HG03025 (cell line): ENCODE measurements around the gene MGAT3.

Experiments used
- ATAC-seq: cut with Tn5 transposase; IDR thresholded peaks from one replicate; pipeline ENCODE4 v1.9.1; 2021; ENCODE audit warnings: mild to moderate bottlenecking, moderate library complexity; ENCODE audit not compliant: unreplicated experiment, low FRiP score

The MGAT3 gene

DNA sequence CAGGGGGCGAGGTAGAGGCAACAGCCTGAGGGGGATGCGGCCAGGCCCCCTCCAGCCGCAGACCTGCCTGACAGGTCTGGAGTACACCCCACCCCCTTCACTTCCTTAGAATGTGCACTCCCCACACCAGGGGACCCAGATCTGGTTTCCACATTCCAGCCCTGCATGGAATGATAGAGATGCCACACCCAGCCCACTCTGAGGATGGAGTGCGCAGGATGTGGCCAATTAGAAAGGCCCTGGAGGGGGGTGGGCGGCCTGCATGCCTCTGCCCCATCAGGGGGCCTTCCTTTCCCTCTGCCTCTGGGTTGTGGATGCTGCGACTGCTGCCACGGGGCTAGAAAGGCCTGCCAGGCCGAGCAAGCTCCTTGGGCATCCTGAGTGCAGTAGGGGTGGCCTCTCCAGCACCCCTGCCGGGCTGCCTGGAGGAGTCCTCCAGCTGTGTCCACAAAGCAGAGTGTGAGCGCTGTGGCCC lies 28.2 kb upstream of the MGAT3 start:
- no peak for ATAC-seq

DNA sequence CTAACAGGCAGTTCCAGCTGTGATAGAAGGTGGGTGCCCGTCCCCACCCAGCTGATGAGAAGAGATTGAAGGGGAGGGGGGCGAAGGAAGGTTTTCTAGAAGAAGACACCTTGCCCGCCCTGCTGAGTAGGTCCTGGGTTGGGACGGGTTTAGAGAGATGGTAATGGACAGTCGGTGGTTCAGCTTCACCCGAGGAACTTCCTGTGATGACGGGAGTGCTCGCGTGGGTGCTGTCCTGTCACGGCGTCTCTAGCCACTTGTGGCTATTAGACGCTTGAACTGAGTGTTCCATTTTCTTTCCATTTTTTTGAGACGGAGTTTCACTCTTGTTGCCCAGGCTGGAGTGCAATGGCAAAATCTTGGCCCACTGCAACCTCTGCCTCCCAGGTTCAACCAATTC lies 27.6 kb upstream of the MGAT3 start:
- ATAC-seq: no peak

DNA sequence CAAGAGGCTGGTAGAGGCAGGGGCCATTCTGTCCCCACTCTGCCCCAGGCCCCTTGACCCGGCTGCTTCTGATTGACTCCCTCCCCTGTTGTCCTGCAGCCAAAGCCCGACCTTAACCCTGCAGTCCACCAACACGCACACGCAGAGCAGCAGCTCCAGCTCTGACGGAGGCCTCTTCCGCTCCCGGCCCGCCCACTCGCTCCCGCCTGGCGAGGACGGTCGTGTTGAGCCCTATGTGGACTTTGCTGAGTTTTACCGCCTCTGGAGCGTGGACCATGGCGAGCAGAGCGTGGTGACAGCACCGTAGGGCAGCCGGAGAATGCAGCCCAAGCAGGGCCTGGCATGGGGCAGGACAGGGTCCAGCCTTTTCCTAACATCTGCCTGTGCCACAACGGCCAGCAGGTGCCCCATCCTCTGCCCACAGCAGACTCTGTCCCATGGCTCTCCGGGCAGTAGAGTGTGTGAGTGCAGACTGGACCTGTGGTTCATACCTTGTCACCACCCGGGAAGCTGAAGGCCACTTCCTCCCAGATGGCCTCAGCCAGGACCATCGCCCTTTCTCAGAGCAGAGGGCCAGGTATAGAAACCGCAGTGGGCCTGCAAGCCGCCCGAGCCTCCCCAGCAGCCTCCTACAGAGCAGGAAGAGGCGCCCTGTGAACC lies 26.8 kb upstream of the MGAT3 start:
- ATAC-seq: no peak

DNA sequence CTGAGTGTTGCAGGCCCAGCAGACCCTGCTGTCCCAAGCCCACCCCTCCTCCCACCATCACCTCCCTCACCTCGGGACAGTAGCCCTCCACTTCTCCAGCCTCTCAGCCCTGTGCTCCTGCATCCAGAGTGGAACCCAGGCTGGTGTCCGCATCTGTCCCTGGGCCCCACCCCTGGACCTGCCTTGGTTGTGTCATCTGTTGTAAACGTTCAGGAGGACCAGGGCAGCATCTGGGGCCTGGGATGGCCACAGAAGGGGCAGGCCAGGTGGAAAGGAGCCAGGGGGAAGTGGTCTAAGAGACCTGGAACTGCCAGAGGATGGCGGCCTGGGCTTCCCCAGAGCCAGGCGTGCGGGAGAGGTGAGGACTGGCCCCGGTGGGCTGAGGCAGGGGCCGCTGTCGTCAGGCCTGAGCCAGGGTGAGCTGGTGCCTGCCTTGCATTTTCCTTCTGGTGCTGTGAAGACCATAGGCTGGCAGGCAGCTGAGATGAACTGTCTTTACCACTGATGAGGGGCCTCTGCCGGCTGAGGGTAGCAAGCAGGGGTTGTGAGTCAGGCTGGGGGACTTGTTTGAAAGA lies 26.1 kb upstream of the MGAT3 start:
- ATAC-seq: no peak

DNA sequence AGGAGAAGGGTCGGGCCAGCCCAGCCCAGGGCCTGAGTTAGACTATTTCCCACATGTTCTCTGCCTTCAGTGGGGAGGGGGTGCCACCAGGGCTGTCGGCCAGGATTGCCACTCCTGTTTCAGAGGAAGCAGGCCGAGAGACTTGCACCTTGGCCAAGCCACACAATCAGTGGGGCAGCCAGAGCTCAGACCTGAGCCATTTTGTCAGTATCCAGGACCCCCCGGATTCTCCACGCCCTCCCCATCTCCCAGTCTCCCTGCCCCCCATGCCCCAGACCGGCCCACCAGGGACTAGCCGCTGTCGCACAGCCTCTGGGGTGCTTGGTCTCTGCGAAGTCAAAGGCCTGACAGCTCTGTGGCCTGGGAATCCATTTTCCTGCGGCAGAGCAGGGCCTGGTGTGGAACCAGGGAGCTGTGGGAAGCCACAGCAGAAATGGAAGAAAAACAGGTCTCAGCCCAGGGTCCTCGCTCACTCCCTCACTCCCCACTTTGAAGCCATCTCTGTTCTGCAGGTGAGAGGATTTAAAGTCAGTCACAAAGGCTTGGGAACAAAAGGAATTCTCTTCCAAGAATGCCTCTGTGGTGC lies 25.5 kb upstream of the MGAT3 start:
- ATAC-seq: no peak

DNA sequence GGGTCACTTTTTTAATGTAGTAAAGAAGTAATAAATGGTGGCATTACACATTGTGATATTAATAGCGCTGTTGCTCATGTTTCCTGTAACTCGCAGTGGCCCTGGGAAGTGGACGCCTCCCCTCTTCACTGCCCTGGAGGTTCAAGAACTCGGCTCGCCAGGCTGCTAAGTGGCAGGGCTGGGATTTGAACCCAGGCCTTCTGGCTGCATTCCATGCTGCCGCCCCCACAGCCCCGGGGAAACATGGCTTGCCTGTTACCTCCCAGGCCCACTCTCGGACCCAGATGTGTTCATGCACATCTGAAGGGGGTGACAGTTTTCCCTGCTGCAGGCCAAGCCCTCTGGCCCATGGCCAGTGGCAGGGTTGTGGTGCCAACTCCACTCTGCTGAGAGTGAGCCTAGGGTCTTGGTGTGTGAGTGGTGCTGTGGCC lies 25.0 kb upstream of the MGAT3 start:
- ATAC-seq: no peak

DNA sequence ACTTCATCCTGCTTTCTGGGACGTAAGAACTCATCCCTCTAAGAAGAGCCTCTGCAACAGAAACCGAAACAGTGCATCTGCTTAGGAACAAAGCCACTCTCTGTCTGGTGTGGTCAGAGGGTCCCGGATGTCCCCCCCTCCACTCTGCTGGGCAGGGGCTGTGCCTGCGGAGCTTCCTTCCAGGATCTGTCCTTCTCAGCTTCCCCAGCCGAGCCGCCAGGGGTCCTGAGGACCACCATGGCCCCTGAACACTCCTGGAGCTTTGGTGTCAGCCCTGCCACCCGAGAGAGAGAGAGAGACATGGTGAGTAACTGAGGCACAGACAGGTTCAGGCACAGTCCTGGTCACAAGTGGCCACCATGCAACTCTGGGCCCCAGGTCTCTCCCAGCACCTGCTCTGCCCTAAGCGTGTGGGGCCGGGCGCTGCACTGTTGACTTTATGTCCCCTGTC lies 24.4 kb upstream of the MGAT3 start:
- no peak for ATAC-seq

DNA sequence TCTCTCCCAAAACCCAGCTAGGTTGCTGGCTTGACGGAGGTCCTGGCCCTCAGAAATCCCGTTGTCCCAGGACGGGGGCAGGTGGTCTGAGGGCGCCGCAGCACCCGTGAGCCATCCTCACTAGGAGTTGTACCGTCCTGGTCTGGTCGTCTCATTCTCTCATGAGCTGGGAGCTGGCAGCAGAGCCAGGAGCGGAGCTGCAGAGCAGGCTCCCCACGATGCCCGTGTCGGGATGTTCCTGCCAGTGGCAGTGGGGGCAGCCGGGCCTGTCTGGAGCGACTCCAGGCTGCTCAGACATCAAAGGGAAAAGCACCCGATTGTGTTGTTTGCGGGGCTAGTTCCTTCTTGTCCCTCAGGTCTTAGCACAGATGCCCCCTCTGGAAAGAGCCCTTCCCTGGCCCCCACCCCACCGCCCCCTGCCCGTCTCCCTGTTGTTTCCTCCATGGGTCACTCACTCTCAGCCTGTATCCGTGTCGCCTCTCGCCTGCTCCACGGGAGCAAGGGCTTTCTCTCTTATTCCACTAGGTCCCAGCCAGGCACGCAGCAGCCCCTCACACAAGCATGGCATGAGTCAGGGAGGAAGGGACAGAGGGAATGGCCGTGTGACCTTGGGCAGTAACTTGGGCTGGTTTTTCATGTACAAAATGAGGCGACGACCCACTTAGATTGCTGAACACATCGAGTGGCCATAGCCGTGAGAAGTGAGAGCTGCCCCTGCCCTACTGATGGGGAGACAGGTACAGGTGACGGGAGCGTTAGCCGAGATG lies 23.2 kb upstream of the MGAT3 start:
- ATAC-seq: no peak

DNA sequence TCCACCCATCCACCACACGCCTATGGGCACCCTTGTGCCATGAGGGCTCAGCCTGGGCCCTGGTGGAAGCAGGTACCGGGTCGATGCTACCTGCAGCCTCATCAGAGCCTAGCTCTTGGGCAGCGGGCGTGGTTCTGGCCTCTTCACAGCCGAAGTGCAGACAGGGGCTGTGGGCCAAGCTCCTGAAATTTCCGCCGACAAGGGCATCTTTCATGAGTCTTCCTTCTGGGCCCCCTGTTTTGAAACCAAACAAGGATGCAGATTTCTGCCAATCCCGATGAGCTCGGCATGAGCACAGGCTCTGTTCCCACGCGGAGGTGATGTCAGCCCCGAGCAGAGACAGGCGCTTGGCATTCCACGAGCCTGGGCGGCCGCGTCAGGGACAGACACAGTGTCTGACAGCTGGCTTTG lies 22.6 kb upstream of the MGAT3 start:
- no peak for ATAC-seq

DNA sequence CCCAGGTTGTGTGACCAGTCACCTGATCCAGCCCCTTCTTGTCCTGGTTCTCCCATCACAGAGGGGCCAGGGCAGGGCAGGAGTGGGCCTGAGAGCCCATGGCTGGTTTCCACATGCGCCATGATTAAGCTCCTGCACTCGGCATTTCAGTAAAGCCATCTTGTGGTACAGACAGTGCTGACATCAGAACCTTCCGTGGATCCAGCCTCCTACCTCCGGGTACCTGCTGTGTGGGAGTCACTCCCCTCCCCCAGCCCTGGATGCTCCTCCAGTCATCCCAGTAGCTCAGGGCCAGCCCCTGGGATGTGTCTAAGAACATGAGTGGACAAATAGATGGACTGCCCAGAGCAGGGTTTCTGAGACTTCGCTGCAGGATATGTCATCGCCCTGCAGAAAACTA lies 22.1 kb upstream of the MGAT3 start:
- ATAC-seq: no peak

DNA sequence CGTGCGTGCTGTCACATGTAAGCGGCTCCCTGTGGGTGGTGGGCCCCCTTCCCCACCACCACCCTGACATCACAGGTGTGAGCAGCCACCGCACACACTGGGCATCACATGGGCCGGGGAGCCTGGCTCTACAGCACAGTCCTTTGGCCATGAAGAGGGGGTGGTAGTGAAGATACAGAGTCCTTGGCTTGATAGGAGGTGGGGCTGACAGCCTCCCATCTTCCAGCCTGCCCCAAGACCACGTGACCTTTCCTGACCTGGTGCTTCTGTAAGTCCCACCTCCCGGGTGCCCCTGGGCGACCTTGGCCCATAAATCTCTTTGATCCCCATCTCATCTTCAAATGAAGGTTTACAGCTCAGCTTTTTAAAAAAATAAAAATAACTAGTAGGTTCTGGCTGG lies 21.2 kb upstream of the MGAT3 start:
- no peak for ATAC-seq

DNA sequence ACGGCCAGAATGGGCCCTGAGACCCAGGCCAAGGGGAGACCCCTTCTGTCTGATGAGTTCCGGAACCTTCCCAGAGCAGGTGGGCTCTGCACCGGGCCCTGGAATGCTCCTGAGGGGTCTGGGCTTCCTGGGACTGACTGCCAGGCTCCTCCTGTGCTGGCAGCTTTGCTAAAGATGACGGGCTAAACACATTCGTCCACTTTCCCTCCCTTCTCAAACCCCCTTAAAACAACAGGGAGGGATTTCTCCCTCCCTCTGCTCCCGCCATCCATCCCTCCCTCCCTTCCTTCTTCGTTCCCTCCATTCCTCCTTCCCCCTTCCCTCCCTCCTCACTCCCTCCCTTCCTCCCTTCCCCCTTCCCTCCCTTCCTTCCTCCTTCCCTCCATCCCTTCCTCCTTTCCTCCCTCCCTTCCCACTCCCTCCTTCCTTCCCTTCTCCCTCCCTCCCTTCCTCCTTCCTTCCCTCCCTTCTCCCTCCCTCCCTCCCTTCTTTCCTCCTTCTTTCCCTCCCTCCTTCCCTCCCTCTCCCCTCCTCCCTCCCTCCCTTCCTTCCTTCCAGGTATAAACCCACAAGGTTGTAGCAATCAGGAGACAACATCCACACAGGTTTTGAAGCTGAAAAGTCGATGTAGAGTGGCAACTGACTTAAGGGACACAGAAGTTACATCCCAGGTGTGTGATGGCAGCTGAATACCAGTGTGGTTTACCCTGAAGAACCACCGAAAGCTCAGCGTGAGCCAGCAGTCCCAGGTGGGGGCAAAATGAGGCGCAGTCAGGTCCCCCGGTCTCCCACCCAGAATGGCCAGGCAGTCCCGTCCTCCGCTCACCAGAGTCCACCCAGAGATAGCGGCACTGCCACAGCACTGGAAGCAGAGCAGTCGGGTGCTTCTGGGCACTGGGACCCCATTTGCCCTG lies 18.8 kb upstream of the MGAT3 start:
- no peak for ATAC-seq

DNA sequence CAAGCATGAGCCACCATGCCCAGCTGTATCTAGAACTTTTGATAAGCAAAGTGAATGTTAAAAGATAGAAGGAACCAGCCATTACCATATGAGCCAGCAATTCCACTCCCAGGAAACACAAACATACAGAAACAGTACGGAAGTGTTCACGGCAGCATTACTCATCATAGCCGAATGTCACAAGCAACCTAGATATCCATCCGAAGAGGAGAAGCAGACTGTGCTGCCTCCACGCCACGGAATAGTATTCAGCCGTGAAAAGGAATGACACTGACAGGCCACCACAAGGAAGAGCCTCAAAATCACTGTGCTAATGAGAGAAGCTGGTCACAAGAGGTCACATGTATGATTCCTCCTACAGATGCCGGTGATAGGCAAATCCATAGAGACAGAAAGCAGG lies 17.6 kb upstream of the MGAT3 start:
- no peak for ATAC-seq

DNA sequence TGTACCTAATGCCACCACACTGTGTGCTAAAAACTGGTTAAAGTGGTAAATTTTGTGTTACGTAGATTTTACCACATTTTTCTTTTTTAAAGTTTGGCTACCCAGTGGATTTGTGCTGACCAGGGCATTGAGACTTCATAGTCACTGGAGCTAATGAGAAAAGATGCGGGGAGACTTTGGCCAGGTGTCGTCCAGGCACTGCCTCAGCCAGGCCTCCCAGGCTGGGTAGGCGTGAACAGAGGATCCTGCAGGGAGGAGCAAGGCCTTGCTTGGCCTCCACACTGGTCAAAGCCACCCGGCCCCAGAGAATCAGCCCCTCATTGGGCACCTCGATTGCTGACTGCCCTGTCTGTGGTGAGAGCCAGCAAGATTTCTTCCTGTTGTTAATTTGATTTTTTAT lies 13.4 kb upstream of the MGAT3 start:
- ATAC-seq: no peak

DNA sequence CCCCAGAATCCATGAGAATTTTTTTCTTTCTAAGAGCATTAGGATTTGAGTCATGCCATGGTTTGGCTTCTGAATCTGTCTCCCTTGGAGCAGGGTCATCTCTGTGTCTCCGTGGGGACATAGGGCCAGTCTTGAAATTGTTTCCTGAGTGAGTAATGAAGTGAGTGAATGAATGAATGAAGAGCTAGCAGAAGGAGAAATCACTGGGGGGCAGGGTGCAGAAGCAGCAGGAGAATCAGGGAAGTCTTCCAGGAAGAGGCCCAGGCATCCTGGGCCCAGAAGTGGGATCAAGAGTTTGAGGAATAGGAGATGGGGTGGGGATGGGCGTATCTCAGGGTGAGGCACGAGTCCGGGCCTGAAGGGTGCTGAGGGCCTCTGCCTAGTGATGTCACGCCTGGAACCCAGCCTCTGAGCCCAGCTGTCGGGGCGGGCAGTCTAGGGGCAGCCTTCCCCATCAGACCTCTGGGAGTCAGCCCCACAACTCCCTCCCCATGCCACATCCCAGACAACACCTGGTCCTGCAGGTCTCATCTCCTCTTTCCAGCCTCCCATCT lies 12.5 kb upstream of the MGAT3 start:
- no peak for ATAC-seq

DNA sequence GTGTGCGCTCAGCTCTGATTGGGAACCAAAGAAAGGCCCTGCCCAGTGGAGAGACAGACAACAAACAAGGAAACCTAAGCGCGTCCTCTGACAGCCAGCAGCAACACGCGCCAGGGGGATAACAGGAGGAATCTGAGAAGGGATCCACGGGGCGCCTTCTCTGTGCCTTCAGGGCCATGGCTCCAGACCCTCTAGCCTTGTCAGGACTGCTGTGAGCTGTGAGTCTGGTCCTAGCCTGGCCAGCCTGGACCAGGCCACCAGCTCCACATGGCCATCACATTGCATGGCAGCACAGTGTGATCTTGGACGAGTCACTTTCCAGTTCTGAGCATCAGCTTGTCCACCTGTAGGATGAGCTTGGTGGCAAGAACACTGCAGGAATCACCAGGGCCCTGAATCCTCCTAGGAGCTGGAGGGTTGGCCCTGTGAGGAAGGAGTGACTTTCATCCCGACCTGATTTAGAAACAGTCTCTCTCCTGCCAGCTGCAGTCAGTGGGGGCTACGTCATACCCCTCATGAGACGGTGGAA lies 11.8 kb upstream of the MGAT3 start:
- no peak for ATAC-seq

DNA sequence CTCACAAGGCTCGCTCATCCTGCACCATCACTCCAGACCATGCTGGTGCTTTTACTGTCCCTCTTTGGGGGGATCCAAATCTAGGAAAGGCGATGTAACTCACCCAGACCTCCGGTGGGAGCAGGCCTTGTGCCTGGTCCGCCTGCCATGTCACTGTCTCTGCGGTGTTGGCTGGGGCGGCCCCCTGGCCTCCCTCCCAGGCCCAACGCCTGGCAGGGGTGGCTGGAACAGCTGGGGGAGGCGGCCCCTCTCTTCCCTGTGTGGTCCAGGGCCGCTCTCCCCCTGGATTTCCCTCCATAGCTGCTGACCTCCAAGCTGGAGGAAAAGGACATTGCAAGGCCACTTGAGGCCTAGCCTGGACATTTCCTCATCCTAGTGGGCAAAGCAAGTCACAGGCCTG lies 11.1 kb upstream of the MGAT3 start:
- no peak for ATAC-seq

DNA sequence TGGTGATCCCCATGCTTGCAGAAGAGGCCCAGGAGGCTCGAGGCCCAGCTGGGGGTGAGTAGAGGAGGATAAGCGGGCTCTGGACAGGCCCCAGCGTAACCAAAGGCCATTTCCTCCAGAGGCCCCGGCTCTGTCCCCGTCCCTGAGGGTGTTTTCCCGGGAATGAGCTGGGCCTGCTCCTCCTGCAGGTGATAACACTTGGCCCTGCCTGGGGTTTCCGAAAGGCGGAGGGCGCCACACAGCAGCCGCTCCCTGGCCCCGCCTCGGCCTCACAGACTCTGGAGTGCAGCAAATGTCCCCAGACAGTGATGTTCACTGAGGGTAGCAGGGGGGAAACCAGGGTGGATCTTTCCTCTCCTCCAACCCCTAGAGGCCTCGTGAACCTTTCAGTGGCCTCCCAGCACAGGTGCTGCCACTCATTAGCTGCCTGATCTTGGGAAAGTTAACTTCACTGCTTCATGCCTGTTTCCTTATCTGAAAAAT lies 10.5 kb upstream of the MGAT3 start:
- ATAC-seq: no peak

DNA sequence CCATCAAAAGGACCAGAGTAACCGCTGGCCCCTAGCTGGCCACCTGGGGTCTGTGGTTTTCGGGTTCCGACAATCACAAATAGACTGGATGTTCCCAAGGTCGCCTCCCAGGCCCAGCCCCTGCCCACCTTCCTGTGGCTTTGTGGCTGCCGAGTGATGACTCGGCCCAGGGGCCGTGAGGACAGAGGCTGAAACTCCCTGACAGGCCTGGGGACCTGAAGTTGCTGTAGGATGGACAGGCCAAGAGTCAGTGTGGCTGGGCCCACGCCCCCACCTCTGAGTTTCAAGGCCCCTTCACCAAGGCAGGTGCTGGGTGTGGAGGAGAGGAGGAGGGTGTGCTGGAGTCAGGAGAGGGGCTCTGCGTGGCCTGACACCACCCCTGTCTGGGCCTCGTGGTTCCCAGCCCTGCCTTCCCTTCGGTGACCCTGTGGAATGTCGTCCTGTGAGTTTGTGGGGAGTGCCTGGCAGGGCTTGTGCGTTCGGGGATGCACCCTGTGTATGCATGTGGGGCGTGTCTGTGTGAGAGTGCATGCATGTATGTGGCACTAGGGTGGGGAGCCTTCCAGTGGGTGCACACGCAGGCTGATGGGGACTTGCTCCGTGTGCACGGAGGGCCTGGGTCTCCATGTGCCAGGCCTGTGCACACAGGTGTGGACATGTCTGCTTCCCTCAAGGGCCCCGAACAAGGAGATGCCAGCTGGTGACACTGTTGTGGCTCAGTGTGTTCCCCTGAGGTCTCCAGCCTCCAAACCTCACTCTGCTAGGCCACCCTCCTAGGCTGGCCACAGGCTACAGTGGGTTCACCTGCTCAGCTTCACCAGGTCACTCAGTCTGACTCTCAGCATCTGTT lies 8.4 kb upstream of the MGAT3 start:
- ATAC-seq: no peak
